HepG2 (cell line): ENCODE measurements around the gene RAD9A. TPM values are rescaled to one million over a fixed set of nuclear protein-coding genes. Genes with fewer than 3 reads are reported as not detected.
A peak's percentile ranks its signal among the peaks of the same experiment; 100 is the strongest.

Experiments
- ARID2 ChIP-seq: sonication (generic); formaldehyde crosslinking; IDR thresholded peaks from 2 replicates; pipeline ENCODE4 v1.8.1; 2022; ENCODE audit warnings: mild to moderate bottlenecking, missing genetic modification reagents, borderline replicate concordance
- DR1 ChIP-seq: sonication (generic); formaldehyde crosslinking; IDR thresholded peaks from 2 replicates; pipeline ENCODE4 v1.8.0; 2021; ENCODE audit warnings: mild to moderate bottlenecking, missing genetic modification reagents, inconsistent platforms
- ELF1 ChIP-seq: sonication (generic); formaldehyde crosslinking; IDR thresholded peaks from 2 replicates; pipeline ENCODE4 v1.4.0; 2020; ENCODE audit warnings: missing genetic modification reagents
- FOXA1 ChIP-seq, 2 experiments: fragments of 450-650 bp in 1 of 2; sonication (generic) in 1 of 2; formaldehyde crosslinking in 1 of 2; IDR thresholded peaks; 2 replicates each; pipeline versions ENCODE4 v1.4.0 to v1.6.1; 2016 to 2020; ENCODE audit warnings: missing genetic modification reagents in 1 of 2
- MTF2 ChIP-seq: sonication (generic); formaldehyde crosslinking; IDR thresholded peaks from 2 replicates; pipeline ENCODE4 v1.5.0; 2020; ENCODE audit warnings: missing genetic modification reagents, borderline replicate concordance
- POGZ ChIP-seq: sonication (generic); formaldehyde crosslinking; IDR thresholded peaks from 2 replicates; pipeline ENCODE4 v1.4.0; 2020; ENCODE audit warnings: mild to moderate bottlenecking, missing genetic modification reagents
- XBP1 ChIP-seq: sonication (generic); formaldehyde crosslinking; IDR thresholded peaks from 2 replicates; pipeline ENCODE4 v1.5.0; 2020; ENCODE audit warnings: missing genetic modification reagents
- ZBTB7B ChIP-seq: sonication (generic); formaldehyde crosslinking; IDR thresholded peaks from 2 replicates; pipeline ENCODE4 v1.4.0; 2020; ENCODE audit warnings: missing genetic modification reagents
- ZFP90 ChIP-seq: sonication (generic); formaldehyde crosslinking; IDR thresholded peaks from 2 replicates; pipeline ENCODE4 v1.8.0; 2022; ENCODE audit warnings: missing genetic modification reagents, mild to moderate bottlenecking, inconsistent platforms, borderline replicate concordance
- ZMYM2 ChIP-seq: sonication (generic); formaldehyde crosslinking; IDR thresholded peaks from 2 replicates; pipeline ENCODE4 v1.8.0; 2022; ENCODE audit warnings: mild to moderate bottlenecking, missing genetic modification reagents
- ZNF232 ChIP-seq: sonication (generic); formaldehyde crosslinking; IDR thresholded peaks from 2 replicates; pipeline ENCODE4 v1.4.0; 2020; ENCODE audit warnings: missing genetic modification reagents, borderline replicate concordance
- ZNF326 ChIP-seq: sonication (generic); formaldehyde crosslinking; IDR thresholded peaks from 2 replicates; pipeline ENCODE4 v1.4.0; 2020; ENCODE audit warnings: missing genetic modification reagents, borderline replicate concordance
- ZSCAN25 ChIP-seq: sonication (generic); formaldehyde crosslinking; IDR thresholded peaks from 2 replicates; pipeline ENCODE4 v1.8.0; 2022; ENCODE audit warnings: mild to moderate bottlenecking, missing genetic modification reagents
- polyA plus RNA-seq, 8 experiments: library from polyadenylated mRNA; depleted of rRNA in 3 of 8; stranded (reverse) in 7 of 8; unstranded in 1 of 8; fragments of >200 nt; fragmentation: Illumina TruSeq in 4 of 8; extraction: Trizol in 4 of 8; gene quantifications; 2 replicates each; pipeline versions ENCODE4 v1.2.1 to v1.2.3, GENCODE V29; 2011 to 2016; ENCODE audit warnings: low read depth in 4 of 8, missing spikeins in 1 of 8, mixed read lengths in 1 of 8; ENCODE audit not compliant: insufficient read depth in 1 of 8
- total RNA-seq, 5 experiments: library from RNA; depleted of rRNA; stranded (reverse); fragments of >200 nt; fragmentation: Illumina TruSeq; extraction: Trizol; gene quantifications; 2 replicates each; pipeline ENCODE4 v1.2.3, GENCODE V29; 2016; ENCODE audit warnings: low read depth in 1 of 5
- TF ChIP-seq, protein P1 (sequence below): IDR thresholded peaks from 2 replicates; pipeline ENCODE4 v1.6.1; 2016; ENCODE audit warnings: low read depth
- TF ChIP-seq, protein P2 (sequence below): sonication (generic); formaldehyde crosslinking; IDR thresholded peaks from 2 replicates; pipeline ENCODE4 v1.4.0; 2020; ENCODE audit warnings: missing genetic modification reagents
- TF ChIP-seq, protein P3 (sequence below): IDR thresholded peaks from 2 replicates; pipeline ENCODE4 v1.6.1; 2016
- TF ChIP-seq, protein P4 (sequence below): sonication (generic); formaldehyde crosslinking; IDR thresholded peaks from 2 replicates; pipeline ENCODE4 v1.4.0; 2020; ENCODE audit warnings: mild to moderate bottlenecking, missing genetic modification reagents, borderline replicate concordance

Gene RAD9A
- total and polyA plus RNA-seq, 2 of the 13 experiments (the other 11 are each of a cell fraction or from before 2014, with no cell fraction given) = 10.1 to 15.7 TPM

DNA sequence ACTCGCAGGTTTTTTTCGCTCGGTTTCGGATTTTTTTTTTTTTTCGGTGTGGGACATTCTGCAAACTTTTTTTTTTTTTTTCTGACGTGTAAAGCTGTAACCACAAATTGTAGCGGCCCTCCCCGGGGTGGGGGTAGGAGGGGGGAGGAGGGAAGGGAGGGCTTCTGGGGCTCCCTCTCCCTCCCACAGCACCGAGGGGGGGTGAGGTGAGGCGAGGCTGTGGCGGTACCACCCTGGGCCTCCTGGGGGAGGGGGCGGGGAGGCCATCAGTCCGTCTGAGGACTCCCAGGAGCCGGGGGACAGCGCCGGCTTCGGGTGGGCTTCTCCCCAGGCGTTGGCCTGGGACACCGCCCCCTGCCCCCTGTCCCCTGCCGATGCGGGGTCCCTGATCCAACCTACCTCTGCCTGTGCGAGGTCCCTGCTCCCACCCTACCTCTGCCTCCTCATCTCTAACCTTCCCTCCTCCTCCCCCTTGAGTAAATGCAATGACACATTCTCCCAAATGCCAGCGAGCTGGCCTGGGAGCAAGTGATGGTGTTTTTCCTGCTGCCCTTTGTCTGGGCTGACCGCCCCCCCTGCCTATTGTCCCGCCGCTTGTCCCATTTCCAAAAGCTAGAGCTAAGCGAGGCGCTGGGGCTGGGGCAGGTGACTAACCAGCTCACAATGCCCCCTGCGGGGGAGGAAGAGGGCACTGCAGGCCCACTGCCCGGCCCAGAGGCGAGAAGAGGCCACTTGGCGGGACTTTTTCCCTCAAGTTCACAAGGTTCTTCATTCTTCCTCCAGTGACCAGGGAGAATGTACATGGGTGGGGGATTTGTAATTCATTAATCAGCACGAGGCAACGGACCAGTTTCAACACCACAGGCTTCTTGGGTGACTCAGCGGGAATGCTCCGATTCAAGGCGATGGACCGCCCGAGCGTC is 17.9 kb upstream of the RAD9A start (continued):
- TF ChIP-seq POGZ (CRISPR knock-in tag) (no peak), ZNF326 (no peak), MTF2 (CRISPR knock-in tag) (no peak), ZNF232 (CRISPR knock-in tag) (no peak), ZBTB7B (CRISPR knock-in tag) (peak; percentile 51; the same call in 1 of the 2 replicates), DR1 (CRISPR knock-in tag) (no peak), ARID2 (no peak), ELF1 (CRISPR knock-in tag) (no peak), ZMYM2 (no peak), XBP1 (CRISPR knock-in tag) (no peak), FOXA1 (IDR thresholded peaks at IDR 0.05) (no peak), FOXA1 (CRISPR knock-in tag; IDR thresholded peaks at IDR 0.05) (no peak), ZSCAN25 (CRISPR knock-in tag) (peak; percentile 41; the same call in 1 of the 2 replicates), ZFP90 (CRISPR knock-in tag) (no peak)
- TF ChIP-seq, protein P1, sequence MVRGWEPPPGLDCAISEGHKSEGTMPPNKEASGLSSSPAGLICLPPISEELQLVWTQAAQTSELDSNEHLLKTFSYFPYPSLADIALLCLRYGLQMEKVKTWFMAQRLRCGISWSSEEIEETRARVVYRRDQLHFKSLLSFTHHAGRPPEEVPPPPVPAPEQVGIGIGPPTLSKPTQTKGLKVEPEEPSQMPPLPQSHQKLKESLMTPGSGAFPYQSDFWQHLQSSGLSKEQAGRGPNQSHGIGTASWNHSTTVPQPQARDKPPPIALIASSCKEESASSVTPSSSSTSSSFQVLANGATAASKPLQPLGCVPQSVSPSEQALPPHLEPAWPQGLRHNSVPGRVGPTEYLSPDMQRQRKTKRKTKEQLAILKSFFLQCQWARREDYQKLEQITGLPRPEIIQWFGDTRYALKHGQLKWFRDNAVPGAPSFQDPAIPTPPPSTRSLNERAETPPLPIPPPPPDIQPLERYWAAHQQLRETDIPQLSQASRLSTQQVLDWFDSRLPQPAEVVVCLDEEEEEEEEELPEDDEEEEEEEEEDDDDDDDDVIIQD (CRISPR knock-in tag) = no peak
- TF ChIP-seq, protein P2, sequence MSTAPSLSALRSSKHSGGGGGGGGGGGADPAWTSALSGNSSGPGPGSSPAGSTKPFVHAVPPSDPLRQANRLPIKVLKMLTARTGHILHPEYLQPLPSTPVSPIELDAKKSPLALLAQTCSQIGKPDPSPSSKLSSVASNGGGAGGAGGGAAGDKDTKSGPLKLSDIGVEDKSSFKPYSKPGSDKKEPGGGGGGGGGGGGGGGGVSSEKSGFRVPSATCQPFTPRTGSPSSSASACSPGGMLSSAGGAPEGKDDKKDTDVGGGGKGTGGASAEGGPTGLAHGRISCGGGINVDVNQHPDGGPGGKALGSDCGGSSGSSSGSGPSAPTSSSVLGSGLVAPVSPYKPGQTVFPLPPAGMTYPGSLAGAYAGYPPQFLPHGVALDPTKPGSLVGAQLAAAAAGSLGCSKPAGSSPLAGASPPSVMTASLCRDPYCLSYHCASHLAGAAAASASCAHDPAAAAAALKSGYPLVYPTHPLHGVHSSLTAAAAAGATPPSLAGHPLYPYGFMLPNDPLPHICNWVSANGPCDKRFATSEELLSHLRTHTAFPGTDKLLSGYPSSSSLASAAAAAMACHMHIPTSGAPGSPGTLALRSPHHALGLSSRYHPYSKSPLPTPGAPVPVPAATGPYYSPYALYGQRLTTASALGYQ (CRISPR knock-in tag) = no peak
- TF ChIP-seq, protein P3, sequence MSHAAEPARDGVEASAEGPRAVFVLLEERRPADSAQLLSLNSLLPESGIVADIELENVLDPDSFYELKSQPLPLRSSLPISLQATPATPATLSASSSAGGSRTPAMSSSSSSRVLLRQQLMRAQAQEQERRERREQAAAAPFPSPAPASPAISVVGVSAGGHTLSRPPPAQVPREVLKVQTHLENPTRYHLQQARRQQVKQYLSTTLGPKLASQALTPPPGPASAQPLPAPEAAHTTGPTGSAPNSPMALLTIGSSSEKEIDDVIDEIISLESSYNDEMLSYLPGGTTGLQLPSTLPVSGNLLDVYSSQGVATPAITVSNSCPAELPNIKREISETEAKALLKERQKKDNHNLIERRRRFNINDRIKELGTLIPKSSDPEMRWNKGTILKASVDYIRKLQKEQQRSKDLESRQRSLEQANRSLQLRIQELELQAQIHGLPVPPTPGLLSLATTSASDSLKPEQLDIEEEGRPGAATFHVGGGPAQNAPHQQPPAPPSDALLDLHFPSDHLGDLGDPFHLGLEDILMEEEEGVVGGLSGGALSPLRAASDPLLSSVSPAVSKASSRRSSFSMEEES (CRISPR knock-in tag) = no peak
- TF ChIP-seq, protein P4, sequence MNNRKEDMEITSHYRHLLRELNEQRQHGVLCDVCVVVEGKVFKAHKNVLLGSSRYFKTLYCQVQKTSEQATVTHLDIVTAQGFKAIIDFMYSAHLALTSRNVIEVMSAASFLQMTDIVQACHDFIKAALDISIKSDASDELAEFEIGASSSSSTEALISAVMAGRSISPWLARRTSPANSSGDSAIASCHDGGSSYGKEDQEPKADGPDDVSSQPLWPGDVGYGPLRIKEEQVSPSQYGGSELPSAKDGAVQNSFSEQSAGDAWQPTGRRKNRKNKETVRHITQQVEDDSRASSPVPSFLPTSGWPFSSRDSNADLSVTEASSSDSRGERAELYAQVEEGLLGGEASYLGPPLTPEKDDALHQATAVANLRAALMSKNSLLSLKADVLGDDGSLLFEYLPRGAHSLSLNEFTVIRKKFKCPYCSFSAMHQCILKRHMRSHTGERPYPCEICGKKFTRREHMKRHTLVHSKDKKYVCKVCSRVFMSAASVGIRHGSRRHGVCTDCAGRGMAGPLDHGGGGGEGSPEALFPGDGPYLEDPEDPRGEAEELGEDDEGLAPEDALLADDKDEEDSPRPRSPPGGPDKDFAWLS (CRISPR knock-in tag) = no peak
